Stimulated activated CD4-positive, alpha-beta T cell treated with anti-CD3 and anti-CD28 coated beads, Interleukin-4, amount 100 ng/mL, for 48 hours (primary cell): ENCODE results near the gene CHD2.
"Not testable (repeated sequence)": the region's sequence is repeated elsewhere in the genome, so short reads cannot be mapped to it uniquely, and the experiment has no call there.

ENCODE experiments used
- DNase-seq, 2 donors: peaks; one replicate each; pipeline ENCODE4 v3.0.0-alpha.2; 2020; ENCODE audit warnings: low read depth in 2 of 2

Gene CHD2

DNA sequence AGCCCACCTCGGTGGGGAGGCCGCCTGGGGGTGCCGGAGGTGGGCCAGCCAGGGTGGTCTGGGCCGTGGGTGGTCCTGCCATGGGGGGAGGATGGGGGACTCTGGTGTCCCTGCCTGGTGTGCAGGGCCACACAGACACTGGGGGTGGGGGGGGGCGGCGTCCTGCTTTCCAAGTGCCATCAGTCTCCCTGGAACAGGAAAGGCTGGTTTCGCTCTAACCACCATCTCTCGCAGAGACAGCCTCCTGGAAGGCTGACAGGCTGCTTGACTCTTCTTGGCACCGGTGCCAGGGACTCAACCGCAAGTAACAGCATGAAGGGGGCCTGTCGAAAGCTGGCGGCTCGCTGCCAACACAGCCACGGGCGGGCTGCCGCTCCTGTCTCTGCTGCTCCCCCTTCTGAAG lies 148.6 kb downstream of the CHD2 start:
- no peak for DNase-seq

GRCh38 chr15:93049233-93049632 lies 149.1 kb downstream of the CHD2 start:
- DNase-seq = no peak

DNA sequence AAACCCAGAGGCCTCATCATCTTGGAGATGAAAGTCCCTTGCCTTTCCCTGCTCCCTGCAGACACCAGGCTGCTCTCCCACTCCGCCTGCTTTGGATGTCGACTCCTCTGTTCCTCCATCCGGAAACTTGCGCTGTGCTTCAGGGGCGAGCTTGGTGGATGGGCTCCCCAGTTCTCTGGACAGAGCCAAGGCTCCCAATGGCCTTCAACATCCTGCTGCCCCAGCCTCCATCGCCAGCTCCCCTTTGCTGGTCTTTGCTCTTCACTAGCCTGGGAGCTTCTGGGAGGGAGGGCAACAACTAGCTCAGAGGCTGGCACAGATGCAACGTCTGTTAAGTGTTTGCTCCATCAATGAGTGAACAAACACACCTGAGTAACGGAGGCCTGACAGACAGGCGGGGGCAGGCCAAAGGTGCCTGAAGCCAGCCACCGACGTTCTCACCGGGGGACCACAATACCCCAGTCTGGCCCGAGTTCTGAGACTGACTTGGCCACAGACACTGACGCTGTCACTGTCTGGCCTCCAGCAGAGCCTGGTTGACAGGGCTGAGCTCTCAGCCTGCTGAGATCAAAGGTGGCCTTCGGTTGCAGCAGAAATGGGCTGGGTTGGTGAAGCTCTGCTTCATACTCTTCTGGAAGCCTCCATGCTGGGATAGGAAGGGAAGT lies 149.9 kb downstream of the CHD2 start:
- DNase-seq = no peak

GRCh38 chr15:93050648-93051047 lies 150.5 kb downstream of the CHD2 start:
- no peak for DNase-seq

GRCh38 chr15:93051236-93052089 lies 151.3 kb downstream of the CHD2 start:
- DNase-seq = no peak

GRCh38 chr15:93052090-93052879 lies 152.2 kb downstream of the CHD2 start:
- no peak for DNase-seq

- no peak for DNase-seq
These were observed 155.1 kb downstream of the CHD2 start for GRCh38 chr15:93055211-93055610.

DNA sequence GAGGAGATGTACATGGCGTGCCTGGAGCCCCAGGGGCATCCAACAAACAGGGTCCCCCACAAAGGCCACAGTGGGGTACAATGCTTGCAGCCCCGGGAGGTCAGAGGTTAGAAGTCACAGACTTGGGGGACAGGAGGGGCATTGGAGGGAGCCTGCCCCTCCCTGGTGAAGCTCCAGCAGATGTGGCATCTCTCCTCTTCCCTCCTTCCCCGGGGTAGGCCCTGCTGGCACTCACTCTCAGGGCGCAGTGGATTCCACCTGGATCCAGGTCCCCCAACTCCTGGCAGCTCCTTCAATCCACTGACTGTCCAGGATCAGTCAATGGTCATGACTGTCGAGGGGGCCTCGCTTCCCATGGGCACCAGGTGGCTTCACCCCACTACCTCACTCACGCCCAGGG lies 156.7 kb downstream of the CHD2 start:
- no peak for DNase-seq

DNA sequence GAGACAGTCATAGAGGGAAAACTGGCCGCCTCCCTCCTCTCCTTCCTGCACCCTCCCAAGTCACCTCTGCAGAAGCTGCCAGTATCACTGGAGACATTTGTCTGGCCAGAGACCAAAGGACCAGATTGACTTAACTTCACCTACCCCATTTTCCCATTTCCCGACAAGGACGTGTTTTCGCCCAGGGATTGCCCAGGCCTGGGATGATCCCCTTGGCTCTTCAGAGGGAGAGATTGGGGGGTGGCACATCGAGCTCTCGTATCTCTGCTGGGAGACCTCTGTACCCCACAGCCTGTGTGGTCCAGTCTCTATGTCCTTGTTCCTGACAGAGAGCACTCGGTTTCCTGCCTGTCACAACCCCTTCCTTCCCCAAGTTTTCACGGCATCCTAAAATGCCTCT lies 157.5 kb downstream of the CHD2 start:
- DNase-seq = no peak

- no peak for DNase-seq
These were observed 158.0 kb downstream of the CHD2 start for GRCh38 chr15:93058128-93058527.

- no peak for DNase-seq
These were observed 158.8 kb downstream of the CHD2 start for GRCh38 chr15:93058904-93059427.

DNA sequence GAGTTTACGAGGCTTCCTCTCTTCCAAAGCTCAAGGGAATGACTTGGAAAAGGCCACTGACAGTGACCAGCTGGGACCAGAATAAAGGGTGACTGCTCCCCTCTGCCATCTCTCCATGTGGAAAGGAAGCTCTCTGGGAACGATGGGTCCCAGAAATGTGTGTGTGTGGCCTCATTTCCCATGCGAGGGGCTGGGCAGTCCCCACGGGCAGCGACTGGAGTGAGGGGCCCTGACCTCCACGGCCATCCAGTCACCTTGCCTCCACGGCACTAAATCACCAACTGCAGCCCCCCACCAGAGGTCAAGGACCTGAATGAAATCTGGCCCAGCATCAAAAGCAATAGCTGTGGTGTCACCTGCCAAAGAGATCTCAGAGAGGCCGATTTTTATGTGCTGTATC lies 159.3 kb downstream of the CHD2 start:
- no peak for DNase-seq

DNA sequence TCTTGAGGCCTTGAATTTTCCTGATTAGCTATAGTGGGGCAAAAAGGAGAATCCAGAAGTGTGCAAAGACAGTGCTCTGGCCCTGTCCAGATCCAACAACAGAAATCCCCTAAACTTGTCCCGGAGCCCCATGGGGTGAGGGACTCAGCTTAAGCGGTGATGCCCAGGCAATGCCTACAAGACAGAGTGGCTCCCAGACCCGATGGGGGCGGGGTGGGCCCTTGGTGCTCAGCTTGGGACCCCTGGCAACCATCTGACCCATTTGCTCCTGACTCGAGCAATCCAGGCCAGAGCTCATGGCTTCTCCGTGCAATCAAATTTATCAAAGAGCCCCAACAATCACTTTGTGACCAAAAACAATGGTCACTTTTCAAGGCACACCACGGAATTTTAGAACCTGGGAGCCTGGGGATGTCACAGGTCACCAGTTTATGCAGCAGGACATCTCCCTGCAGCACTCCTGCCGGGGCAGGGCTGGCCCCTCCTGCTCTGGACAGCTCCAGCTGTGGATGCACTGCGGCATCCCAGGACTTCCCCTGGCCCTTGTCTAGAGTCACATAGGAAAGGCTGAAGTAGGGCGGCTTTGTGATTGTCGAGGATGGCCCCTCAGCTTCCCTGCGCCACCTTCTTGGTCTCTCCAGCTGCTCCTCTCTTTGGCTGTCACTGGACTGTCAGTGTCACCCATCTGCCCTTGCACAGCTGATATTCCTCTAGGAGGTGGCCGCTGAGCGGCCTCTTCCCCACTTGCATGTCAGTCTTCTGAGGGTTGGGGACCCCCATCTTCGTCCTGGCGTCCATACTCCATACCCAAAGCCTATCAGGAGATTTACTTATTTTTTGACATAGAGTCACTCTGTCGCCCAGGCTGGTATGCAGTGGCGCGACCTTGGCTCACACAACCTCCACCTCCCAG lies 160.5 kb downstream of the CHD2 start:
- DNase-seq = no peak

DNA sequence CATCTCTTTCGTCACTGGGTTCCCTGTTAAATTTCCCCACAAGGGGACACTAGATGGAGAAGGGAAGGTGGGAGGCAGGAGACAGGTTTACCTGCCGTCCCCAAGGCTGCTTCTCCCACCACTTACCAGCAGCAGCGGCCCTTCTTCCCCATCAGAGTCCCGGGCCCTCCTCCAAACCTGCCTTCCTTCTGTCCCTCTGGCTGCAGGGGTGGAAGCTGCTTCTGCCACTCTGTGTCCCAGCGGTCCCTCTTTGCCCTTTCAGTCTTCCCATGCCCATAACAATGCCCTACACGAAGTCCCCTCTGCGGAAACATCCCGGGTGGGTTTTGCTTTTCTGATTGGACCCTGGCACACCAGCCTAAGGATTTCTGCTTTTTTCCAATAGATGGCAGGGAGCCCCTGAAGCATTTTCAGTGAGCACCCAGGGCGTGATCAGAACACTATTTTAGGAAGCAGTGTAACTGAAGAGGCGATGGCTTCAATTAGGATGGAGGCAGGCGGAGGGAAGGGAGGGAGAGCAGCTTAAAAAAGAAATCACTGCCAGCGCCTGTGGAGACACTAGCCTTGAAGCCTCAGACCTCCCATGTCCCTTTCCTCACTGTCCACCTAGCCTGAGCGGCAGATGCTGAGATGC lies 162.6 kb downstream of the CHD2 start:
- DNase-seq = not testable (repeated sequence)

DNA sequence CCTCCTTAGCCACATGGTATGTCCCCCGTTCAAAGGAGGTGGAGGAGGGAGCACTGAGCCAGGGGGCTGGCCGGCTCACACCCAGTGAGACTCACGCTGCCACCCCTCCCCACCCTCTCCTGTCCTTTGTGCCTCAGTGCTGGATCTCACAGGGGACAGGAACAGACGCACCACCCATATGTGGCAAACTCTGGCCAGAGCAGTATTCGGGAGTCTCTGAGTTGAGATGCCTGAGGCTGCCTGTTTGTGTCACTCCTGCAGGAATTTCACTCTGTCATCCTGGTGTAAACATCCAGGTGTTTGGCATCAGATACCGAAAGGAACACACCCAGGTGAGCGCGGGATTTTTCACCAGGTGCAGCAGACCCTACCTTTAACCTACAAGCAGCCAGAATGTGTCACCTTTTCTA lies 163.1 kb downstream of the CHD2 start:
- no peak for DNase-seq

DNA sequence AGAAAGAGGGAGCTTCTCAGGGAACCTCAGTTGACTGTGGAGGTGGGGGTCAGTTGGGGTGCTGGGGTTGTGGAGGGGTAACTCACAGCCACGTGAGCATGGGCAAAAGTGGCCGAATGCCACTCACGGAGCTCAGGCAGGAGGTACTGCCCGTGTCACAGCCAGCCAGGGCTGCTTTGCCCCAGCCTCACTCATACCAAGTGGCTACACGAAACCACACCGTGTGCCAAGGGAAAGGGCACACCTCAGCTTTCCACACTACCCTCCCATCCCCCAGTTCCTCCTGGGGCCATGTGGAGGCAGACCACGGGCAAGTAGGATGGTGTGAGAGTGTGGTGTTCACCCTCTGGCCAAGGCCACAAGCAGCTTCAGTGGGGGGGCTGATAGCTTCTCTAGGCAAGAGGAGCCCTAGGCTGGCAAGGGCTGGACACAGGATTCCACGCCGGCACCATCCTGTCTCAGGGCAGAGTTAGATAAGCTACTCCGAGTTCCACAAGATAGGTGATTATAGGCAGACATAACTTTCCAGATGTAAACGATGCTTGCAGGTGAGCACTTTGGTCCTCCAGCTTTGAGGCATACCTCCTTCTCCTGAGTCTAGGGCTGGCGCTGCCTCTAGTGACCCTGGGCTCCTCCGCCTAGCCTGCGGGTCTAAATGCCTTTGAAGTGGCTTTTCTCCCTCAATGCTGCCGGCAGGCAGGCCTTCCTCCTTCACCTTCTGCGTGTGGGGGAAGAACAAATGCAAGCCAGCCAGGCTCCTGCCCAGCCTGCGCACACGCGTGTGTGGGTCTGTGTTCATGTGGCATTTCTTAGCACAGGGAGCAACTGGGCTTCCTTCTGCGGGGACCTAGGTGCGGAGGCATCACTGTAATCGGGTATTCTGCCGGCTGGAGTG lies 163.9 kb downstream of the CHD2 start:
- DNase-seq = no peak

- no peak for DNase-seq
These were observed 165.5 kb downstream of the CHD2 start for GRCh38 chr15:93065641-93066045.

DNA sequence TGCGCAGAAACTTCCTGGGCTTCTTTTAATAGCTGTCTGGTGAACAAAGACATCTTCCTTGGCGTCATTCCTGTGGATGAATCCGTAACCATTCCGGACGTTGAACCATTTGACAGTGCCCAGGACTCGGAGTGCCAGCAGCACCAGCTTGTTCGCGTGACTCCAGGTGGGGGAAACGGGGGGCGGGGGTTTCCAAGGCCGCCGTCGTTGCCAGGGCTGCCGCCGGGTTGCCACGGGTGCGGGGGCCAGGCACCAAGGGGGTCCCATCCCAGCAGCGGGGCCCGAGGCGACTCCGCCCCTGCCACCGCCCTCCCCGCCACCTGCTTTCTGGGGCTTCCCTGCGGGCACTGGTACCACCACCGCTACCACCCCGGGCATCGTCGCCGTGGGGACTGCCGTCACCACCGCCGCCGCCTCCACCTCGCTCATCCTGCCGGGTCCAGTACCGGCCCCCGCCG lies 166.1 kb downstream of the CHD2 start:
- DNase-seq = no peak

GRCh38 chr15:93066834-93067648 lies 166.9 kb downstream of the CHD2 start:
- DNase-seq = no peak
